HG02798 (cell line): ENCODE results near the gene NMT2.

ENCODE experiments used
- ATAC-seq: cut with Tn5 transposase; IDR thresholded peaks from one replicate; pipeline ENCODE4 v1.9.1; 2021; ENCODE audit warnings: mild to moderate bottlenecking; ENCODE audit not compliant: unreplicated experiment, poor library complexity

The NMT2 gene

DNA sequence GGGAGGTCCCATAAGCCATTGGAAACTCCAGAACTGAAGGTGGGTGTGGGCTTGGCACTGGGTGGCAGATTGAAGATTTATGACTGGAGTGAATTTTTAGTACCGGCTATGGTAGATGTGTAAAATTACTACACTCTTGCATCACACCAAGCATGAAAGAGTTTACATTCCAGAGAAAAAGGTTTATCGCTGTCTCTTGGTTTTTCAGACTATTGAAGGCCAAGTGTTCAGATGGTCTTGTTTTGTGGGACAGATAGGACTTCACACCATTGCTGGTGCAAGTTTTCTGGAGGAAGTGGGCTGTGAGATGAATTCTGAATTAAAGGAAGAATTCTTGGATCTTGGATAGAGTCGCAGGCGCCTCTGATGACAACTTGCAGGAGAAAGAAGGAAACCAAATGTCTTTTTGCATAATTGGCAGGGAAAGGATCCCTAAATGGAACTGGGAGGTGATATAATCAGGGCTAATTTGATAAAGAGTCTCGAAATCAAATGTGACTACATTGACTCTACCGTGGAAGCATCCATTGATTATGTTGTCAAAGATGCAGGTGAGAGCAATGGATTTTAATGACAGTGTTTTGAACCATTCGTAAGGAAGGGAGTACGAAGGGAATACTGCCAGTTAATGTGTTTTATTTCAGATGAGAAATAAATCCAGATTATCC is 14.2 kb upstream of the NMT2 start:
- ATAC-seq, result no peak

DNA sequence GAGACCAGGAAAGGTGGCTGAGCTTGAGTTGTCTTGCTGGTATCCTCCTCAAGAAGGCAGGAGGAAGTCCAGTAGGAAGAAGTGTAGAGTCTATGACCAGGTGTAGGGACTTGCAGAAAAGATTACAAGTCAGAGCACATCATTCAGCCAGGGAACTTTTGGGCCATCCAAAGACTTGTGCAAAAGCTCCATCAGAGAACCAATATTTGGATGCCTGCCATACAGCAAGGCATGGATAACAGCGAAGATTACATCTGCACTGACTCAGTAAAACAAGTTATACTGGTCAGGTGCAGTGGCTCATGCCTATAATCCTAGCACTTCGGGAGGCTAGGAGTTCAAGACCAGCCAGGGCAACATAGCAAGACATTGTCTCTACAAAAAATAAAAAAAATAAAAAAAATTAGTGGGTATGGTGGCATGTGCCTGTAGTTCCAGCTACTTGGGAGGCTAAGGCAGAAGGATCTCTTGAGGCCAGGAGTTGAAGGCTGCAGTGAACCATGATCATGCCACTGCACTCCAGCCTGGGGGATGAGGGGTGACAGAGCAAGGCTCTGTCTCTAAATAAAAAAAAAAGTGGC is 13.2 kb upstream of the NMT2 start:
- ATAC-seq, result no peak

DNA sequence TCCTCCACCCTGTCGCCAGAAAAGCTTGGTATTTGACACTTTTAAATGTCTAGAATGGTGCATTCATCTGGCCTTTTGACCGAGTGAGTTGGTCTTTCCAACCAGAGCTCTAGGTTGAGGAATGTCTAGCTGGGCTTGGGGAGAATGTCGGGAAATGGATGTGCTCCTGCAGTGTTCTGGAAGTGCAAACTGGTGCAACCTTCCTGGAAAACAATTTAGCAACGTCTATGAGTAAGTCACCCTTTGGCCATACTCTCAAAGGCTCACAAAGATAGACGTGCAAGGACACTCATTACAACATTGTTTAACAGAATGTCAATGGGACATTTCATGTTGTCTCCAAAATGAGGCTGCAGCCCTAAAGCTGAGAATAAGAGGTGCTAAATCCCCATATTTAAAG is 12.2 kb upstream of the NMT2 start:
- ATAC-seq, result no peak

DNA sequence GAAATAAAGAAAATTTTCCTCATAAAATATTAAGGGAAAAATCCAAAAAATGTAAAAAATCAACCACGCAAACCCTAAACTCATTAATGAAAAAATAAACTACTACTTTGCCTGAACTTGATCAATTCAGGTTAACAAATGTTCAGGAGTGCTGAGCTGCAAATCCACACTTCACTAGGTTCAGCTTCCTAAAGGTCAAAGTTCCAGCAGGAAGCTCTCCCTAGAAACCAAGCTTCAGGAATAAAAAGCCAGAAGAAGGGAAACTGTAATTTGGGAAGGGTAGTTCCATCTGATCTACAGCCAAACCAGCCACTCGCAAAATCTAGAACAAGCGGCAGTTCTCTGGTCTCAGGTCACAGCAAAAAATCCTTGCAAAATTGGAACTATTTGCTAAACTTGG is 7.8 kb upstream of the NMT2 start:
- no peak for ATAC-seq

DNA sequence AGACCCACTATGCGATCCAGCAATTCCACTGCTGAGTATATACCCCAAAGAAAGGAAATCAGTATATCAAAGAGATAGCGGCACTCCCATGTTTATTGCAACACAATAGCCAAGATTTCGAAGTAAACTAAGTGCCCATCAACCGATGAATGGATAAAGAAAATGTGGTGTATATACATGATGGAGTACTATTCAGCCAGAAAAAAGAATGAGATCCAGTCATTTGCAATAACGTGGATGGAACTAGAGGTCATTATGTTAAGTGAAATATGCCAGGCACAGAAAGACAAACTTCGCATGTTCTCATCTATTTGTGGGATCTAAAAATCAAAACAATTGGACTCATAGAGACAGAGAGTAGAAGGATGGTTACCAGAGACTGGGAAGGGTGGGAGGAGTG is 7.1 kb upstream of the NMT2 start:
- ATAC-seq, result no peak

DNA sequence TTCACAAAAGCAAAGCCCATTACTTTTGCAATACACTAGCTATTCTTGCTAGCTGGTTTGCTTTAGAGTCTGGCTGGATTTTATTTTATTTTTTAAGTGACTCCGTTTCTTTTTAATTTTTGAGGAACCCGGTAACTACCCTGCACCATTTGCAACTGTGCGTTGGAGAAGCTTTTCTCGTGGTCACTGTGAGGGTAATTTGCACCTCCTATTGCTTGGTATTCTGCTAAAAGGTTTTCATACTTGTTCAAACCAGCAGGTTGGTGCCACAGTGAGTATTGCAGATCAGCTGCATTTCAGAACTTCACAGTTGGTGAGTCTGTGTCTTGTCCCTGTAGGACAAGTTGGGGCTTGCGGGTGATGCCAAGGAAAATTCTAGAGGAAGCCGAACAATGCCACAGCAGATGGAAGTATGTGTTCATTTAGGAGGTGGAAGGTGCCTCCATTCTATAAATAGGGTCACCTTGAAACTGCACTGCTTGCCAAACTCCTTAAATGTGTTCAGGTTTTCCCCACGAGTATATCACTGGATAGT is 3.9 kb upstream of the NMT2 start:
- ATAC-seq, result no peak

DNA sequence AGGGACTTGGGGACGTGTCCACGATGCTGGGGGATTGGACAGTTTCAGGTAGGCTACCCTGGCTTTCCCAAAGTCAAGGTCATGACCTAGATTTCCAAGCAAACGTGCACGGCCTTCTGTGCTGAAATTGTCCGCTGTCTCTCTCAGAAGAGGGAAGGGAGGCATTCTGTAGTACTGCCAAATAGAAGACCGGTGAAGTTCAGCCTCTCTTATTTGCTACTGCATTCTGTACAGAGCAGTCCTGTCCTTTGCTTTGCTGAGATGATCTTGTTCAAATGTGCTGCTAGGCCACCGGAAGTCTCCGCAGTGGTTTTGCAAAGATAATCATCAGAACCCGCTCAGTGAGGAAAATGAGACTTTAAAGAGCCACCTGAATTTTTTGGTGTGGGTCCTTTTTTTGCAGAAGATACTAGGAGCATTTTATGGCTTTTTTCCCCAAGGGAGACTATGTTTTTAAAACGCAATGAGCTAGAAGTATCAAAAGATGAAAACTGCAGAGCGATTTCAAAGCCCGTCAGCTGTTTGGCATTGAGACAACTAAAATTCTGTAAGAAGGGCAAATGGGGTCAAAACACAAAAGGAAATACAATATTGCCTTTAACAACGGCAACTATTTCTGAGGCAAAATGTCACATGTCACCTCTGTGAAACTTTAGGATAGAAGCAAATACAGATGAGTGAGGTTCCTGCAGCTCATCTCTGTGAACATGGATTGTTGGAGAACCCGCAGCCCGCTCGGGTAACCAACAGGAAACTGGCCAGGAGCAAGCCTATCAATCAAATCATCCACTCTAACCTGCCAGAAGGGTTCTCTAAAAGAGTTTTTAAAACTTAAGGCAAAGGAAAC is 1.3 kb upstream of the NMT2 start:
- no peak for ATAC-seq

DNA sequence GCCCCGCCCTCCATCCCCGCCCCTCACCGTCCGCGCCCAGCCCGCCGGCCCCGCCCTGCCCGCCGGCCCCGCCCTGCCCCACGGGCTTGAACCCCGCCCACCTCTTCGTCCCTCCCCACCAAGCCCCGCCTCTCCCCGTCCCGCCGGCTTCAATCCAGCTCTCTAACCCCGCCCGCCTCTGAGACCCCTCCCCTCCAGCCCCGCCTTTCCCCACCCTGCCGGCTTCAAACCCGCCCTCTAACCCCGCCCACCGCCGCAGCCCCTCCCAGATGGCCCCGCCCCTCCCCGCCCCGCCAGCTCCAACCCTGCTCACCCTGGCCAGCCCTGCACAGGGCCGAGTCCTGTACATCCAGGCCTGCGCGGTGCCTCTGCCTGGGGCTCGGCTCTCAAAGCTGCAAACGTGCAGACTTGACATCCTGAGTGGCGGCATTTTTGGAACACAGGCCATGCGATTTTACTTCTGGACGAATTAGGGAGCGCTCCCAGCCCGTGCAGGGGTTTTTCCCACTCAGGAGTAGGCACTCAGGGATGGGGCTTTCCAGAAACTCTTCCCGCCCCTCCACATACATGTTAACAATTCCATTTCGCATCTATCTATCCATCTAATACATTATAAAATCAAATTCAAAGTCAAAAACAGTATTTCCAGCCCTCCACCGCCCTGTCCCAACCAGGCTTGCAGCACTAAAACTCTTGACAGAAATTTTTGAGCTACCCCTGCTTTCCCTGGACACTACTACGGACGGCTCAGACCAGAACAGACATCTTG is 477 bp upstream of the NMT2 start:
- peak; percentile 53 for ATAC-seq

DNA sequence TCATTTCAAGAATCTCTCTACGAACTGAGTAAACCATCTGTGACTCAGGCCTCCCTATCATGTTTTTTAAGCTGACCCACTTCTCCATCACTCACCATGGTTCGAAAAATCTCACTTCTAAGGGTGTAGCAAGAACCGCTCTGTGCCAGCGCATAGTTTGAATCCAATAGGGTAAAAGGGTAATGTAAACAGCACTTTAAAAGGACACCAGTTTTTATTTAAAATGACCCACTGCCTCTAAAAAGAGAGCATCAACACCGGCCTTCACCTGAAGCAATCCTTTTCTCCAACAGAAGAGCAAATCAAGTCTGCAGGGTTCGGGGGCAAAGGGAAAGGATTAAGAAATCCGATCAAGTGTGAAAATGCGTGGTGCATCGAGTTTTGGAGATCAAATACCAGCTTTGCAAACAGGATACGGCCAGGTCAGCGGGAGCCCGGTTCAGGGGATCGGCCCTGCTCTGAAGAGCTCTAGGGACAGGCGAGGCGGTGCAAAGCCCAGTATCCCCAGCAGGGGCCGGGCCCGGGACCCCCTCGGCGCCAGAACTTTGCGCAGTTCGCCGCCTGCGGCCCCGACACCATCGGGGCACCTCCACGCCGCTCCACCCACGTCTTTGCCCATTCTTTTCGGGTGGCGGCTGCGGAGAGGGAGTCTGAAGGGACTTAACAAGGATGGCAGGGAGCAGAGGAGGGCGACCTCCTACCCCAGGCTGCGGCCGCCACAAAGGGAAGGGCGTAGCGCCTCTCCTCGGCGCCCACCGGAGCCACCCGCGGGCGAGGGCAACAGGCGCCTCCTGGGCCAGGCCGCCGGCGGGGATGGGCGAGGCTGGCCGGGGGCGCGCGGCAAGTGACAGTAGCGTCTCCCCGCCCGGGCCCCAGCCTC is 842 bp downstream of the NMT2 start:
- ATAC-seq, result peak; percentile 38

DNA sequence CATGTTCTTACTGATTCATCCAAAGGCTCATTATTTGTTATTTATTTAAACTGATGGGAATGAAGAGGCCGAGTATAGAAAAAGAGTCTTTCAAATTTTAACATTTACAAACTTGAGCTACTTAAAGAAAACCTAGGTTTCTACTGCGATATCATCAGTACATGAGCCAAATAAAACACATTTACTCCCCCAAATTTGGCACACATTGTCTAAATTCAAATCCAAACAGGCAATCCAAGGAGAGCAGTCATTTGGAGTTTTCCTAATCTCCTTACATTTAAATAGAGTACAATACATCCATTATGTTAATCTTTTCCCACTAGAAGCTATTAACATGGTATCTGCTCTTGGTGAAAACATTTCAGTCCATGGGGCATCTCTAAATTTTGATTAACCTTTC is 2.2 kb downstream of the NMT2 start:
- no peak for ATAC-seq

DNA sequence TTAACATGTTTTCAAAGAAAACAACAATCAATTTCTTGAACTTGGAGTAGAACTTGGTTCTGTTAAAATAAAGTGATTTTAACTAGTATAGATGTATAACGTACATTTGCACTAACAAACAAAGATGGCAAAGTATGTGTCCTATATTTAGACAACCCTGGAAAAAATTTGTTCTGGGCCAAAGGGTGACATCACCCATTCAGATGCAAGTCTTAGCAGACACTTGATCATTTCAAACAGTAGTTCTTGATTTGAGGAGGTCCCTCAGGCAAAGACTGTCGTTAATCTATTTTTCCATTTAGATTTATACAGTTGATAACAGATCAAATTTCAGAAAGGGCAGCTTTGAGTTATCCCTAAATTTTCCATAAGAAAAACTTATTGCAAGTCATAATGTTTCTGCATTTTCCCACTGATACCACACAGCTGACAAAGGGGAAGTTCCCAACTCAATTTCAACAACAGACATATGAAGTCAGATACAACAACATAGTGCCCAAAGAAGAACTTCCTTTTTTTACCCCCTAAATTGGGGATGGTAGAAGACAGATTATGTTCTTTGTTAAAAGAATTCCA is 5.2 kb downstream of the NMT2 start:
- no peak for ATAC-seq

DNA sequence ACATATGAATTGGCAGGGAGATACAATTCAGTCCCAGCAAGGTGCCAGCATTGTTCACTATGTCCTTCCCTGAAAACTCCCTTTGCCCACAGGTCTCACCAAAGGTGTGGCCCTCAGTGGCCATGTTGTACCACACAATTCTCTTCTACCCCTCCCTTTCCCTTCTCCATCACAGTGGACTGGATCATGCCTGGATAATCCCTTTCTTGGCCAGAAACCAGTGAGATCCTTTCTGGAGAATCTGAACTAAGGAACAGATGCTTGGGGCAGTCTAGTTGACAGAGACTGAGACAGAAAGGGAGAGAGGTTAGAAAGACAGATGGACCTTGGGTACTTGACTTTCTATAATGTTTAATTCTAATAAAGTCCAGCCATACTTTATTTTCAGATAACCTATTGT is 9.5 kb downstream of the NMT2 start:
- ATAC-seq, result no peak

DNA sequence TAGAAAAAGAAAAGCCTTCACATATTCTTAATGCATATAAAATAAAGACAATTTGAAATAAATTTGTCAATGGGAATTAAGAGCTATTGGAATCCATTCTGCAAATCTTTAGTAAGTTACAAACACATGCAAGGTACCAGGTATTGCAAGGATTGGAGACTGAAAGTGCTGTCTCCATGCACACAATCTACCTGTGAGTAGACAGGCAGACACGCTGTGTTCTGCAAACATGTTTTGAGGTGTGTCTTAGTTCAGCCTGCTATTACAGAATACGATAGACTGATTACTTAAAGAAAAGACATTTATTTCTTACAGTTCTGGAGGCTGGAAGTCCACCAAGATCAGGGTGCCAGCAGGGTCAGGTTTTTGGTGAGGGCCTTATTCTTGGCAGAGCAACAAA is 10.0 kb downstream of the NMT2 start:
- no peak for ATAC-seq

DNA sequence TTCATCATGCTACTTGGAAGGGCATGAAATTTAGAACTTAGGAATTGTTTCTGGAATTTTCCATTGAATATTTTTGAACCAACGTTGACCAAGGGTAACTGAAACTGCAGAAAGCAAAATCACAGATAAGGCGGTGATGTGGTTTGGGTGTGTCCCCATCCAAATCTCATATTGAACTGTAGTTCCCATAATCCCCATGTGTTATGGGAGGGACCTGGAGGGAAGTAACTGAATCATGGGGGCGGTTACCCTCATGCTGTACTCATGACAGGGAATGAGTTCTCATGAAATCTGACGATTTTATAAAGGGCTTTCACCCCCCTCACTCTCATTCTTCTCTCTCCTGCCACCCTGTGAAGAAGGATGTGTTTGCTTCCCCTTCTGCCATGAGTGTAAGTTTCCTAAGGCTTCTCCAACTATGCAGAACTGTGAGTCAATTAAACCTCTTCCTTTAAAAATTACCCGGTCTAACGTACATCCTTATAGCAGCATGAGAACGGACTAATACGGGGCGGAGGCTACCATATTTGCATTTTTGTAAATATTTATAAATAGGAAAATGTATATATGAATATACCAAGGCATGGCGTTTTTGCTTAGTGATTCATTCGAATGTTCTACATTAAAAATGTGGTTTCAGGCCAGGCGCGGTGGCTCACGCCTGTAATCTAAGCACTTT is 12.4 kb downstream of the NMT2 start:
- no peak for ATAC-seq

DNA sequence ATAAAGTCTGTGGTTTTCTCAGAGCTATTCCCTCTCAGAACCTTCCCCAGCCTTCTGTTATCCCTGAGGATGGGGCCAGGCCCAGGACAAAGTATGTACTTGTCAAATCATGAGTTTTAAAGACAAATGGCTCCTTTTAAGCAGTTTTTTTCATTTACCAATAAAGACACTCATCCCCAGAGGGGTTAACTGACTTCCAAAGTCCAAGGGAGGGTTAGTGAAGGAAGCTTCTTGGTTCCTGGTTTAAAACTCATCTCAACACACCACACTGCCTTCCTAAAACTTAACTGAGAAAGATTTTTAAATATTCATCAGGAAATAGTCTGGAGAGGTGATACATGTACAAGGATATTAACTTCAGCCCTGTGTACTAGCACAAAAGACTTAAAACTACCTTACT is 15.9 kb downstream of the NMT2 start:
- ATAC-seq, result no peak

DNA sequence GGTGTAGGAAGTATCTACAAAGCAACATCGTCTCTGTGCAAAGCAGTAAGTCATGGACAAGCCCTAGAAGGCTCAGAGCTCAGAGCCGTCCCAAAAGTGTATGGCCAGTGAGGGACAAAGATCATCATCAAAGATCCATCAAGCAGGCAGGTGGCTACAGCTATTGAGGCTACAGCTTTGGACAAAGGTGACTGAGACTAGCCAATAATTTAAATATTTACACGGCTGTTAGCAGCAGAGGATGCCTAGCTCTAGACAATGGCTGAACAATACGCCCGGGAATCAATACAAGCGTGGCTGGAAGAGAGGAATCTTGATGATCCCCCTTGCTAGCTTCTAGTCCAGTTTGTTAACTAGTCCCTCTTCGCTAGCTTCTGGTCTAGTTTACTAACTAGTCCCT is 17.9 kb downstream of the NMT2 start:
- no peak for ATAC-seq

DNA sequence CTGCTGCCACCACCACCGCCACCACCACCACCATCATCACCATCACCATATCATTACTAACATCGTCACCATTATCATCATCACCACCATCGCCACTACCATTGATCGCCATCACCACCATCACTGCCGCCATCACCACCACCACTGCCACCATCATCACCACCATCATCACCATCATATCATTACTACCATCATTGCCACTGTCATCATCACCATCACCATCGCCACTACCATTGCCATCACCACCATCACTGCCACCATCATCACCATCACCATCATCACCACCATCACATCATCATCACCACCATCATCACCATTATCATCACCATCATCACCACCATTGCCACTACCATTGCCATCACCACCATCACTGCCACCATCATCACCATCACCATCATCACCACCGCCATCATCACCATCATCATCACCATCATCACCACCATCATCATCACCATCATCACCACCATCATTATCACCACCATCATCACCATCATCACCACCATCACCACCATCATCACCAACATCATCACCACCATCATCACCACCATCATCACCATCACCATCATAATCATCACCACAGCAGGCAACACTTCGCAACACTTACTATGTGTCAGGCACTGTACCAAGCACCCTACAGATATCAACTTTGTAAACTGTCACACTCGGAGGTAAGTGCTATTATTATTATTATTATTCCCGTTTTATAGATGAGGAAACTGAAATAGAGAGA is 19.3 kb downstream of the NMT2 start:
- no peak for ATAC-seq
